Right lobe of liver (tissue), 4 donors: ENCODE data around the gene OTX1.

Experiments used
- CTCF ChIP-seq, 4 donors: fragments of 200-600 bp in 3 of 4; fragments of 450-650 bp in 1 of 4; IDR thresholded peaks; one replicate each; pipeline versions ENCODE4 v1.5.1 to v1.8.0; 2016 to 2022; ENCODE audit warnings: antibody characterized with exemption in 4 of 4, mild to moderate bottlenecking in 2 of 4
- POLR2A ChIP-seq: fragments of 450-650 bp; IDR thresholded peaks from one replicate; pipeline ENCODE4 v1.6.1; 2017; ENCODE audit warnings: antibody characterized with exemption, mild to moderate bottlenecking
- donor health status: DM: no; HTN: no; CAD: no.
- donor health status: DM: no; HTN: no; CAD: no.
- donor health status: DM: no; HTN: yes; CAD: no.

- no peak for TF ChIP-seq CTCF (IDR thresholded peaks at IDR 0.05)
- TF ChIP-seq POLR2A = no peak
Observed at GRCh38 chr2:63035660-63036059, 15.0 kb upstream of the OTX1 start.
